ENCODE data around the gene POMT2. TPM values are rescaled to one million over a fixed set of nuclear protein-coding genes. Genes with fewer than 3 reads are reported as not detected.

Gene POMT2, protein sequence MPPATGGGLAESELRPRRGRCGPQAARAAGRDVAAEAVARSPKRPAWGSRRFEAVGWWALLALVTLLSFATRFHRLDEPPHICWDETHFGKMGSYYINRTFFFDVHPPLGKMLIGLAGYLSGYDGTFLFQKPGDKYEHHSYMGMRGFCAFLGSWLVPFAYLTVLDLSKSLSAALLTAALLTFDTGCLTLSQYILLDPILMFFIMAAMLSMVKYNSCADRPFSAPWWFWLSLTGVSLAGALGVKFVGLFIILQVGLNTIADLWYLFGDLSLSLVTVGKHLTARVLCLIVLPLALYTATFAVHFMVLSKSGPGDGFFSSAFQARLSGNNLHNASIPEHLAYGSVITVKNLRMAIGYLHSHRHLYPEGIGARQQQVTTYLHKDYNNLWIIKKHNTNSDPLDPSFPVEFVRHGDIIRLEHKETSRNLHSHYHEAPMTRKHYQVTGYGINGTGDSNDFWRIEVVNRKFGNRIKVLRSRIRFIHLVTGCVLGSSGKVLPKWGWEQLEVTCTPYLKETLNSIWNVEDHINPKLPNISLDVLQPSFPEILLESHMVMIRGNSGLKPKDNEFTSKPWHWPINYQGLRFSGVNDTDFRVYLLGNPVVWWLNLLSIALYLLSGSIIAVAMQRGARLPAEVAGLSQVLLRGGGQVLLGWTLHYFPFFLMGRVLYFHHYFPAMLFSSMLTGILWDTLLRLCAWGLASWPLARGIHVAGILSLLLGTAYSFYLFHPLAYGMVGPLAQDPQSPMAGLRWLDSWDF
- 14.0 and 24.4 TPM in 2 replicates for total RNA-seq (2014; rRNA removed; shearing (Covaris generic))

DNA sequence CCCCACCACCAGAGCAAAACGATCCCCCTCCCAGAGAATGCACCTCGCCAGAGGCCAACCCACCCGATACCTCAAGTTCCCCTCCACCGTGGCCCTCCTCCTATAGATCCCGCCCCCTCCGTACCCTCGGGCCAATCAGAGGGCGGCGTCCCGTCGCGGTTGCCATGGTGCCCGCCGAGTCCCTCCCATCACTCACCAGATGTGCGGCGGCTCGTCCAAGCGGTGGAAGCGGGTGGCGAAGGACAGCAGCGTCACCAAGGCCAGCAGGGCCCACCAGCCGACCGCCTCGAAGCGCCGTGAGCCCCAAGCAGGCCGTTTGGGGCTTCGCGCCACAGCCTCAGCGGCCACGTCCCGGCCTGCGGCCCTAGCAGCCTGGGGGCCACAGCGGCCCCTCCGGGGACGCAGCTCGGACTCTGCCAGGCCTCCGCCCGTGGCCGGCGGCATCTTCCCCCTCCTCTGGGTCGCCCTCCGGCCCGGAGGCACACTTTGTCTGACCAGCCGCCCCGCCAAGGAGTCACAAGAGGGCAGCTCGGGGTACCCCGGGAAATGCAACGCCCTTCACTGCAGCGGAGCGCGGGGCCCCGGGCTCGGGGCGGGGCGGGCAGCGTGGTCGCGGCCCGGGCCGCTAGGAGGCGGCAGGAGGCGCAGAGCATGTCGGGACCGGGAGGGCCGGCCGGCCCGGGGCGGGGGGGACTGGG, at the start of gene POMT2:
POMT2 (minus strand) TSS at position 646 of the 698 bp plus-strand sequence; CDS start at position 444, 202 bp downstream.

GRCh38 chr14:77271113-77271710, 49.5 kb downstream of the POMT2 start, which contains the start of gene NGB:
NGB (minus strand) TSS chr14:77271206; CDS start chr14:77270937, 269 bp downstream.

Small RNAs within 50 kb of the gene (small RNA-seq; reads per million reads assigned to genes)
- gene MIR1260A, result not detected

Other genes starting within 250 kb of the POMT2 start
- 7.0 and 7.8 TPM in 2 replicates for gene CIPC, start 222.6 kb downstream of the POMT2 start, total RNA-seq (2014; rRNA removed; shearing (Covaris generic))
- gene ZDHHC22, start 179.1 kb downstream of the POMT2 start, total RNA-seq (2014; rRNA removed; shearing (Covaris generic)), result not detected in 2 replicates
- gene TMEM63C, start 139.1 kb downstream of the POMT2 start, total RNA-seq (2014; rRNA removed; shearing (Covaris generic)), result 0.21 and 0.30 TPM in 2 replicates
- gene NGB, start 49.7 kb downstream of the POMT2 start, total RNA-seq (2014; rRNA removed; shearing (Covaris generic)), result not detected in 2 replicates
- 25.4 and 31.5 TPM in 2 replicates for gene GSTZ1, start 153 bp upstream of the POMT2 start, total RNA-seq (2014; rRNA removed; shearing (Covaris generic))
- gene TMED8, start 56.2 kb upstream of the POMT2 start, total RNA-seq (2014; rRNA removed; shearing (Covaris generic)), result 7.8 and 10.0 TPM in 2 replicates
- gene SAMD15, start 56.5 kb upstream of the POMT2 start, total RNA-seq (2014; rRNA removed; shearing (Covaris generic)), result 2.6 and 5.8 TPM in 2 replicates
- not detected in 2 replicates for gene NOXRED1, start 102.6 kb upstream of the POMT2 start, total RNA-seq (2014; rRNA removed; shearing (Covaris generic))
- 11.8 and 16.1 TPM in 2 replicates for gene VIPAS39, start 136.7 kb upstream of the POMT2 start, total RNA-seq (2014; rRNA removed; shearing (Covaris generic))
- 163 and 169 TPM in 2 replicates for gene AHSA1, start 137.2 kb upstream of the POMT2 start, total RNA-seq (2014; rRNA removed; shearing (Covaris generic))
- not detected in 2 replicates for gene ISM2, start 177.9 kb upstream of the POMT2 start, total RNA-seq (2014; rRNA removed; shearing (Covaris generic))

Measured in A375 (cell line).